ENCODE results near the gene MORN3. TPM values are rescaled to one million over a fixed set of nuclear protein-coding genes. Genes with fewer than 3 reads are reported as not detected.

The MORN3 gene
- total RNA-seq, 1 donor from 2014 or later: 2.8 TPM

DNA sequence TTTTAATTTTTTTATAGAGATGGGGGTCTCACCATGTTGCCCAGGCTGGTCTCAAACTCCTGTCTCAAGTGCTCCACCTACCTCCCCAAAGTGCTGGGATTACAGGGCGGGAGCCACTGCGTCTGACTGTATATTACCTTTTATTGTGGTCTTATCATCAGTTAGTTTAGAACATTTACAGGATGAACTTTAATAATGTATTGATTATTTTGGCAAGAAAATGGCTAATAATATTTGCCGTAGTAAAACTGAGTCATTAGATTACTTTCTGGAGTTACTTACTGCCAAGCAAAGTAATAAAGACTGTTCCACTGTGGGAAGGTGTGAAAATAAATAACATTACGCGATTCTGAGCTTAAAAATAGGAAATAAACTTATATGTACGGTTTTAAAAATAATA lies 66.7 kb downstream of the MORN3 start:
- DNase-seq: no peak

DNA sequence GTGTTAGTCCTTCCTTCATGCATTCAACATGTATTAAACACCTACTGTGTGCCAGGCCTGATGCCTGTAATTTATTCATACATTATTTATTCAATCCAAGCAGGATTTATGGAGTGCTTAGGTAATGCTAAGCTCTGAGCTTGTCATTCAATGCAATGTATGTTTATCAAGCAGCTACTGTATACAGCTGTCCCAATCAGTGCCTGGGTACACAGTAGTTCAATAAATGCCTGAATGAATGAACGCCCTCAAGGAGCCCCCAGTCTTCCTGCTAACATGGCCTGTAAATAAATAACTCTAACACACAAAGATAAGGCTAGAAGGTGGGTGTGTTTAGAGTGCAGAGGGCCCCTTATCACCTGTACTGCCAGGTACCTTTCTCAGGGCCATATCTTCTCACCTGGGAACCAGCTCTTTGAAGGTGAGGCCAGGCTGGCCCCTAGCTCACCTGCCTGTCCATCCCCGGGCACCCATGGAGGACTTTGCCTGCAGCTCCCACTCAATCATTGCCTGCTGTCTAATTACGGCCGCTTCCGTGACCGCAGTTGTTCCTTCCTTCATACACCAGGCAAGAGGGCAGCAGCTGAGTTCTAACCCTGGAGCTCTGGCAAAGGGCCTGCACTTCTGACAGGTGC lies 68.6 kb downstream of the MORN3 start:
- DNase-seq: no peak

Small RNA genes within 50 kb of the gene (small RNA-seq; reads per million reads assigned to genes)
- not detected for gene RNU6-1004P

Other genes starting within 250 kb of the MORN3 start
- 113 TPM for gene KDM2B, start 88.6 kb downstream of the MORN3 start, total RNA-seq
- gene ORAI1, start 43.1 kb downstream of the MORN3 start, total RNA-seq: 1.9 TPM
- gene TMEM120B, start 43.1 kb upstream of the MORN3 start, total RNA-seq: 13.7 TPM
- 14.5 TPM for gene RHOF, start 124.0 kb upstream of the MORN3 start, total RNA-seq
- 2.3 TPM for gene SETD1B, start 134.4 kb upstream of the MORN3 start, total RNA-seq
- not detected for gene HPD, start 189.2 kb upstream of the MORN3 start, total RNA-seq
- 19.8 TPM for gene PSMD9, start 219.1 kb upstream of the MORN3 start, total RNA-seq
- gene CFAP251, start 248.9 kb upstream of the MORN3 start, total RNA-seq: 9.5 TPM